Ovary (tissue), 9 donors: Measurements from ENCODE around the gene ABHD17A. TPM values are rescaled to one million over a fixed set of nuclear protein-coding genes. Genes with fewer than 3 reads are reported as not detected.
A peak's percentile ranks its signal among the peaks of the same experiment; 100 is the strongest.

Experiments used
- DNase-seq, 5 donors: peaks; one replicate each; pipeline ENCODE4 v3.0.0-alpha.2; 2019 to 2020
- H3K27ac ChIP-seq, 2 donors: fragments of 200-600 bp; one replicate each; pipeline versions ENCODE4 v1.5.1 to v1.8.0; 2019 to 2022
- H3K27me3 ChIP-seq: fragments of 200-600 bp; one replicate; pipeline ENCODE4 v1.8.0; 2022
- H3K36me3 ChIP-seq: fragments of 200-600 bp; sonication (generic); one replicate; pipeline ENCODE4 v1.5.1; 2019
- H3K4me1 ChIP-seq: one replicate; pipeline ENCODE4 v1.8.1; 2013; ENCODE audit warnings: mild to moderate bottlenecking, moderate library complexity; ENCODE audit not compliant: insufficient read depth
- H3K4me3 ChIP-seq: fragments of 200-600 bp; sonication (generic); one replicate; pipeline ENCODE4 v1.5.1; 2017
- H3K9me3 ChIP-seq, 2 donors: fragments of 200-600 bp in 1 of 2; sonication (generic) in 1 of 2; one replicate each; pipeline versions ENCODE4 v1.5.1 to v1.8.1; 2013 to 2019; ENCODE audit warnings: mild to moderate bottlenecking in 1 of 2, moderate library complexity in 1 of 2
- CTCF ChIP-seq, 3 donors: fragments of 450-650 bp in 2 of 3; fragments of 200-600 bp in 1 of 3; IDR thresholded peaks; one replicate each; pipeline versions ENCODE4 v1.5.1 to v1.8.0; 2016 to 2022; ENCODE audit warnings: antibody characterized with exemption in 3 of 3, mild to moderate bottlenecking in 1 of 3
- EP300 ChIP-seq: sonication (generic); formaldehyde crosslinking; IDR thresholded peaks from one replicate; pipeline ENCODE4 v1.6.1; 2017; ENCODE audit warnings: antibody characterized with exemption
- POLR2A ChIP-seq: fragments of 450-650 bp; IDR thresholded peaks from one replicate; pipeline ENCODE4 v1.6.1; 2017; ENCODE audit warnings: antibody characterized with exemption, mild to moderate bottlenecking, moderate library complexity
- WGBS, 3 donors: extraction: QIAGEN DNeasy Blood & Tissue Kit in 1 of 3; methylation state at CpG; one replicate each; pipeline versions ENCODE4 v1.1.5 to v1.1.7; 2013 to 2017; 5-methylcytosine and 5-hydroxymethylcytosine counted together
- intact Hi-C, 4 donors: fragments of 100-400 bp; cut with DNase I; formaldehyde crosslinking; loops; one replicate each; pipeline versions ENCODE4 v1.11.0 to v1.15.1; 2022 to 2023
- polyA plus RNA-seq, 2 donors: library from polyadenylated mRNA; stranded (reverse); fragments of 200-250 nt in 1 of 2; fragments of 350-450 nt in 1 of 2; fragmentation: Illumina TruSeq in 1 of 2; extraction: RNeasy Lipid Tissue Mini Kit (QIAGEN cat#74804) in 1 of 2; gene quantifications; one replicate each; pipeline ENCODE4 v1.2.3, GENCODE V29; 2013 to 2014
- total RNA-seq, 7 donors: library from RNA; depleted of rRNA in 2 of 7; stranded (reverse); fragments of >200 nt in 2 of 7; fragmentation: NEBNext Ultra II Directional in 3 of 7; extraction: Animal tissue kit (Norgen Biotek cat#: 25700) in 3 of 7; gene quantifications; one replicate each; pipeline versions ENCODE4 v1.1.0 to v1.2.4, GENCODE V29; 2016 to 2023
- donor health status: DM: no; HTN: no; CAD: no; lungs with moderate emphysema.
- donor health status: DM: no; HTN: no; CAD: no.
- donor health status: Bipolar disorder and iron deficiency.
- donor health status: DM: yes; HTN: yes; CAD: no.
- donor health status: DM: no; HTN: no; CAD: no.
- donor health status: DM: yes; HTN: yes; CAD: no.

The ABHD17A gene
- total and polyA plus RNA-seq, 9 donors: 0.57 to 87.3 (median 65.4) TPM

- Histone ChIP-seq H3K36me3 (no peaks in the 10 kb centered on the region), H3K27me3 (no peaks in the 10 kb centered on the region), H3K4me3 (no peak overlapping the region), H3K9me3 (no peaks in the 10 kb centered on the region), H3K27ac (no peak overlapping the region), H3K4me1 (peaks cover 19% of the 10 kb centered on the region)
- 52 to 74% (median 69%) methylated on average over 10 of the region's 10 CpGs for WGBS, 3 donors
- intact Hi-C loops: loop anchor here in 1 of 4 donors (5.0 kb wide), 1 partner anchor 42 kb away; no protein-coding TSS in a partner anchor
- DNase-seq: no peak
- TF ChIP-seq EP300 (no peak), CTCF (IDR thresholded peaks at IDR 0.05) (no peak), POLR2A (no peak)
Observed at GRCh38 chr19:1909761-1910080, 24.4 kb upstream of the ABHD17A start.

DNA sequence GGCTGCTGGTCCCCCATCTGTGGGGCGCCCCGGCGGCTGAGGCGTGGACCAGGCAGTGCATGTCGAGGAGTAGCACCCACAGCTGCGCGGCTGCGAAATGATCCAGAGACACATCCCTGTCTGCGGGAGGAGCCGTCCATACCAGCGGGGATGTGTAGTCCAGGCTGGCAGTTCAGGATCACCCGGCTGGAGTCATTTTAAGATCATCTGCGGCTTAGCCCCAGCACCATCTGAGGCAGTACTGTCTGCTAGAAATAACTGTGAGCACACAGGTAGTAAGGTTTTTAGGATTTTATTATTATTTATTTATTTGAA lies 23.0 kb upstream of the ABHD17A start:
- 35 to 59% (median 35%) methylated on average over 12 to 13 of the region's 13 CpGs for whole genome bisulfite sequencing, 3 donors
- peaks cover 19% of the 10 kb centered on the region for H3K4me1 ChIP-seq
- no peaks in the 10 kb centered on the region for H3K27me3 ChIP-seq
- no peaks in the 10 kb centered on the region for H3K9me3 ChIP-seq
- intact Hi-C loops: loop anchor here in 1 of 4 donors (5.0 kb wide), 1 partner anchor 41 kb away; no protein-coding TSS in a partner anchor
- H3K4me3 ChIP-seq: no peak overlapping the region
- TF ChIP-seq POLR2A: no peak
- TF ChIP-seq EP300: no peak
- no peak for TF ChIP-seq CTCF (IDR thresholded peaks at IDR 0.05)
- DNase-seq: no peak
- H3K27ac ChIP-seq: peak overlapping the region in 1 of 2 donors; percentile 73
- H3K36me3 ChIP-seq: no peaks in the 10 kb centered on the region

GRCh38 chr19:1907563-1908363 lies 22.5 kb upstream of the ABHD17A start:
- 25 to 55% (median 37%) methylated on average over 37 to 43 of the region's 43 CpGs for WGBS, 3 donors
- Histone ChIP-seq H3K4me3 (no peak overlapping the region), H3K36me3 (no peaks in the 10 kb centered on the region), H3K27ac (peak overlapping the region; percentile 71 to 73), H3K4me1 (peaks cover 19% of the 10 kb centered on the region), H3K27me3 (no peaks in the 10 kb centered on the region), H3K9me3 (no peaks in the 10 kb centered on the region)
- intact Hi-C loops: loop anchor here in 1 of 4 donors (5.0 kb wide), 1 partner anchor 40 kb away; no protein-coding TSS in a partner anchor
- TF ChIP-seq CTCF (IDR thresholded peaks at IDR 0.05) (no peak), POLR2A (no peak), EP300 (no peak)
- peak in 4 of 5 donors; percentile 43 to 67 (median 51) for DNase-seq

GRCh38 chr19:1906985-1907562 lies 21.8 kb upstream of the ABHD17A start:
- Histone ChIP-seq H3K27ac (peak overlapping the region; percentile 71 to 73), H3K4me1 (peaks cover 19% of the 10 kb centered on the region), H3K27me3 (no peaks in the 10 kb centered on the region), H3K36me3 (no peaks in the 10 kb centered on the region), H3K4me3 (no peak overlapping the region), H3K9me3 (no peaks in the 10 kb centered on the region)
- TF ChIP-seq POLR2A: no peak
- TF ChIP-seq CTCF (IDR thresholded peaks at IDR 0.05): no peak
- no peak for TF ChIP-seq EP300
- no peak for DNase-seq
- intact Hi-C loops: loop anchor here in 1 of 4 donors (5.0 kb wide), 1 partner anchor 40 kb away; no protein-coding TSS in a partner anchor
- WGBS, 3 donors: 85 to 92% (median 92%) methylated on average over 10 of the region's 10 CpGs
